Measurements from ENCODE around the gene CCDC146. TPM values are rescaled to one million over a fixed set of nuclear protein-coding genes. Genes with fewer than 3 reads are reported as not detected.

The CCDC146 gene
- total and polyA plus RNA-seq, 4 donors: 1.3 to 3.9 (median 3.1) TPM

DNA sequence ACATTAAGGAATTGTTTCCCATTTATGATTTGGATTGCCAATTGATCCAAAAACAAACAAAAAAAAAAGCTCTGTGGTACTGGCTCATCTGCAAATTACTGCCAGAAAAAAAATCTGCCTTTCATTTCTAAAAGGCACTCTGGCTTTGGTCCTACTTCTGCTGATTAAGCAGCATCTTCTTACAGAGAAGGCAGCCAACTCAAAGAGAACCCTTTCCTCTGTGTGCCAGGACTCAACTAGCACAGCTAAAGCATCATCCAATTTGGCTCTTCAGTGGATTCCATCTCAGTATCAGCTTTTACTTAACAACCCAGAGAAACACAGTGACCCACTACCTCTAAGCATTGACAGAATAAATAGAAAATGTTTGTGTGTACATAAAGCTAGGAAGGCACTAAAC, 213.2 kb downstream of the CCDC146 start:
- TF ChIP-seq JUND (IDR thresholded peaks at IDR 0.05) (no peak), RXRA (IDR thresholded peaks at IDR 0.05) (no peak), FOXA2 (IDR thresholded peaks at IDR 0.05) (no peak), ATF3 (IDR thresholded peaks at IDR 0.05) (no peak), RAD21 (IDR thresholded peaks at IDR 0.05) (no peak), NR2F2 (IDR thresholded peaks at IDR 0.05) (no peak), FOXA1 (IDR thresholded peaks at IDR 0.05) (no peak), SP1 (IDR thresholded peaks at IDR 0.05) (no peak), TAF1 (conservative IDR thresholded peaks at IDR 0.05) (no peak), EGR1 (IDR thresholded peaks at IDR 0.05; ENCODE audit: low read depth in 2 of 2) (no peak), HNF4A (conservative IDR thresholded peaks at IDR 0.05) (no peak), YY1 (IDR thresholded peaks at IDR 0.05) (no peak), HNF4G (IDR thresholded peaks at IDR 0.05) (no peak), GABPA (IDR thresholded peaks at IDR 0.05 in 1 of 2, conservative IDR thresholded peaks at IDR 0.05 in 1 of 2) (no peak), REST (IDR thresholded peaks at IDR 0.05) (no peak)
- TF ChIP-seq, protein P1, sequence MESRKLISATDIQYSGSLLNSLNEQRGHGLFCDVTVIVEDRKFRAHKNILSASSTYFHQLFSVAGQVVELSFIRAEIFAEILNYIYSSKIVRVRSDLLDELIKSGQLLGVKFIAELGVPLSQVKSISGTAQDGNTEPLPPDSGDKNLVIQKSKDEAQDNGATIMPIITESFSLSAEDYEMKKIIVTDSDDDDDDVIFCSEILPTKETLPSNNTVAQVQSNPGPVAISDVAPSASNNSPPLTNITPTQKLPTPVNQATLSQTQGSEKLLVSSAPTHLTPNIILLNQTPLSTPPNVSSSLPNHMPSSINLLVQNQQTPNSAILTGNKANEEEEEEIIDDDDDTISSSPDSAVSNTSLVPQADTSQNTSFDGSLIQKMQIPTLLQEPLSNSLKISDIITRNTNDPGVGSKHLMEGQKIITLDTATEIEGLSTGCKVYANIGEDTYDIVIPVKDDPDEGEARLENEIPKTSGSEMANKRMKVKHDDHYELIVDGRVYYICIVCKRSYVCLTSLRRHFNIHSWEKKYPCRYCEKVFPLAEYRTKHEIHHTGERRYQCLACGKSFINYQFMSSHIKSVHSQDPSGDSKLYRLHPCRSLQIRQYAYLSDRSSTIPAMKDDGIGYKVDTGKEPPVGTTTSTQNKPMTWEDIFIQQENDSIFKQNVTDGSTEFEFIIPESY (IDR thresholded peaks at IDR 0.05): no peak
- TF ChIP-seq, protein P2, sequence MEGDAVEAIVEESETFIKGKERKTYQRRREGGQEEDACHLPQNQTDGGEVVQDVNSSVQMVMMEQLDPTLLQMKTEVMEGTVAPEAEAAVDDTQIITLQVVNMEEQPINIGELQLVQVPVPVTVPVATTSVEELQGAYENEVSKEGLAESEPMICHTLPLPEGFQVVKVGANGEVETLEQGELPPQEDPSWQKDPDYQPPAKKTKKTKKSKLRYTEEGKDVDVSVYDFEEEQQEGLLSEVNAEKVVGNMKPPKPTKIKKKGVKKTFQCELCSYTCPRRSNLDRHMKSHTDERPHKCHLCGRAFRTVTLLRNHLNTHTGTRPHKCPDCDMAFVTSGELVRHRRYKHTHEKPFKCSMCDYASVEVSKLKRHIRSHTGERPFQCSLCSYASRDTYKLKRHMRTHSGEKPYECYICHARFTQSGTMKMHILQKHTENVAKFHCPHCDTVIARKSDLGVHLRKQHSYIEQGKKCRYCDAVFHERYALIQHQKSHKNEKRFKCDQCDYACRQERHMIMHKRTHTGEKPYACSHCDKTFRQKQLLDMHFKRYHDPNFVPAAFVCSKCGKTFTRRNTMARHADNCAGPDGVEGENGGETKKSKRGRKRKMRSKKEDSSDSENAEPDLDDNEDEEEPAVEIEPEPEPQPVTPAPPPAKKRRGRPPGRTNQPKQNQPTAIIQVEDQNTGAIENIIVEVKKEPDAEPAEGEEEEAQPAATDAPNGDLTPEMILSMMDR (IDR thresholded peaks at IDR 0.05; ENCODE audit: low read depth, low read length, missing input control): no peak
- TF ChIP-seq, protein P3, sequence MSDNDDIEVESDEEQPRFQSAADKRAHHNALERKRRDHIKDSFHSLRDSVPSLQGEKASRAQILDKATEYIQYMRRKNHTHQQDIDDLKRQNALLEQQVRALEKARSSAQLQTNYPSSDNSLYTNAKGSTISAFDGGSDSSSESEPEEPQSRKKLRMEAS (IDR thresholded peaks at IDR 0.05): no peak
- H3K4me1 ChIP-seq (ENCODE audit: control insufficient read depth in 4 of 4, insufficient read depth in 4 of 4, low read length in 3 of 4): peaks cover 0 to 3% (median 1%) of the 10 kb centered on the region in 4 donors

More for the DNA sequence above, 213.2 kb downstream of the CCDC146 start:
- Histone ChIP-seq H3K36me3 (ENCODE audit: control insufficient read depth in 4 of 4, insufficient read depth in 3 of 4, low read depth in 1 of 4, low read length in 3 of 4) (no peaks in the 10 kb centered on the region), H3K9me3 (ENCODE audit: control insufficient read depth in 4 of 4, low read length in 3 of 4) (no peaks in the 10 kb centered on the region), H3K27me3 (ENCODE audit: control insufficient read depth in 4 of 4, insufficient read depth in 4 of 4, low read length in 3 of 4) (no peaks in the 10 kb centered on the region), H3K4me3 (ENCODE audit: low read depth in 1 of 3, low read length in 3 of 3) (no peak overlapping the region), H3K27ac (ENCODE audit: low read depth in 1 of 2, low read length in 2 of 2) (no peak overlapping the region), H3K9ac (ENCODE audit: low read depth in 1 of 2, low read length in 2 of 2) (no peak overlapping the region)
- no peak for DNase-seq (ENCODE audit: low spot score)
